Measurements from ENCODE around the gene RHBDF1.
A peak's percentile ranks its signal among the peaks of the same experiment; 100 is the strongest.

Gene RHBDF1

GRCh38 chr16:85407-85782 is 13.0 kb upstream of the RHBDF1 start:
- TF ChIP-seq CREB5 (CRISPR knock-in tag; IDR thresholded peaks at IDR 0.05; ENCODE audit: low read depth) (no peak), ZNF70 (CRISPR knock-in tag; IDR thresholded peaks at IDR 0.05) (no peak), CSRNP3 (CRISPR knock-in tag; IDR thresholded peaks at IDR 0.05) (no peak), ZC3H10 (CRISPR knock-in tag; IDR thresholded peaks at IDR 0.05) (no peak), ZFP30 (CRISPR knock-in tag; IDR thresholded peaks at IDR 0.05) (no peak), PPARA (CRISPR knock-in tag; IDR thresholded peaks at IDR 0.05; ENCODE audit: borderline replicate concordance) (no peak), GLIS3 (CRISPR knock-in tag; IDR thresholded peaks at IDR 0.05) (no peak), ZFP3 (CRISPR knock-in tag; IDR thresholded peaks at IDR 0.05) (no peak)
- ATAC-seq = no peak

GRCh38 chr16:84718-85406 is 12.4 kb upstream of the RHBDF1 start:
- peak; percentile 84 for ATAC-seq
- TF ChIP-seq CSDC2 (CRISPR knock-in tag; IDR thresholded peaks at IDR 0.05) = no peak
- no peak for TF ChIP-seq ARNTL (CRISPR knock-in tag; IDR thresholded peaks at IDR 0.05; ENCODE audit: borderline replicate concordance, low read depth)
- no peak for TF ChIP-seq POU6F1 (CRISPR knock-in tag; IDR thresholded peaks at IDR 0.05; ENCODE audit: borderline replicate concordance, low read depth)
- no peak for TF ChIP-seq SNAI2 (CRISPR knock-in tag; IDR thresholded peaks at IDR 0.05)
- TF ChIP-seq CSRNP3 (CRISPR knock-in tag; IDR thresholded peaks at IDR 0.05) = no peak
- no peak for TF ChIP-seq ESRRG (CRISPR knock-in tag; IDR thresholded peaks at IDR 0.05)
- TF ChIP-seq BACH2 (CRISPR knock-in tag; IDR thresholded peaks at IDR 0.05; ENCODE audit: borderline replicate concordance) = no peak
- no peak for TF ChIP-seq TSHZ2 (CRISPR knock-in tag; IDR thresholded peaks at IDR 0.05)
- no peak for TF ChIP-seq ZFP30 (CRISPR knock-in tag; IDR thresholded peaks at IDR 0.05)
- TF ChIP-seq CREB5 (CRISPR knock-in tag; IDR thresholded peaks at IDR 0.05; ENCODE audit: low read depth) = no peak
- TF ChIP-seq ZNF70 (CRISPR knock-in tag; IDR thresholded peaks at IDR 0.05) = no peak
- TF ChIP-seq TOX (CRISPR knock-in tag; IDR thresholded peaks at IDR 0.05; ENCODE audit: borderline replicate concordance) = no peak
- no peak for TF ChIP-seq PATZ1 (CRISPR knock-in tag; IDR thresholded peaks at IDR 0.05; ENCODE audit: borderline replicate concordance)
- TF ChIP-seq TCF4 (CRISPR knock-in tag; IDR thresholded peaks at IDR 0.05; ENCODE audit: borderline replicate concordance) = no peak
- no peak for TF ChIP-seq GLIS3 (CRISPR knock-in tag; IDR thresholded peaks at IDR 0.05)
- no peak for TF ChIP-seq RARB (CRISPR knock-in tag; IDR thresholded peaks at IDR 0.05)
- no peak for TF ChIP-seq ZFP3 (CRISPR knock-in tag; IDR thresholded peaks at IDR 0.05)
- no peak for TF ChIP-seq ZC3H10 (CRISPR knock-in tag; IDR thresholded peaks at IDR 0.05)
